Peyer's patch (tissue), 4 donors: ENCODE measurements around the gene ERF.

Experiments used
- POLR2A ChIP-seq, 2 donors: fragments of 450-650 bp; IDR thresholded peaks; one replicate each; pipeline ENCODE4 v1.5.1; 2017; ENCODE audit warnings: antibody characterized with exemption in 2 of 2, mild to moderate bottlenecking in 2 of 2, moderate library complexity in 2 of 2
- TF ChIP-seq, protein P1 (sequence below), 6 experiments: fragments of 450-650 bp in 4 of 6; fragments of 200-600 bp in 2 of 6; sonication (generic) in 1 of 6; IDR thresholded peaks; one replicate each; pipeline ENCODE4 v1.5.1; 2017 to 2019; ENCODE audit warnings: antibody characterized with exemption in 6 of 6, mild to moderate bottlenecking in 3 of 6, moderate library complexity in 1 of 6

- TF ChIP-seq, protein P1, sequence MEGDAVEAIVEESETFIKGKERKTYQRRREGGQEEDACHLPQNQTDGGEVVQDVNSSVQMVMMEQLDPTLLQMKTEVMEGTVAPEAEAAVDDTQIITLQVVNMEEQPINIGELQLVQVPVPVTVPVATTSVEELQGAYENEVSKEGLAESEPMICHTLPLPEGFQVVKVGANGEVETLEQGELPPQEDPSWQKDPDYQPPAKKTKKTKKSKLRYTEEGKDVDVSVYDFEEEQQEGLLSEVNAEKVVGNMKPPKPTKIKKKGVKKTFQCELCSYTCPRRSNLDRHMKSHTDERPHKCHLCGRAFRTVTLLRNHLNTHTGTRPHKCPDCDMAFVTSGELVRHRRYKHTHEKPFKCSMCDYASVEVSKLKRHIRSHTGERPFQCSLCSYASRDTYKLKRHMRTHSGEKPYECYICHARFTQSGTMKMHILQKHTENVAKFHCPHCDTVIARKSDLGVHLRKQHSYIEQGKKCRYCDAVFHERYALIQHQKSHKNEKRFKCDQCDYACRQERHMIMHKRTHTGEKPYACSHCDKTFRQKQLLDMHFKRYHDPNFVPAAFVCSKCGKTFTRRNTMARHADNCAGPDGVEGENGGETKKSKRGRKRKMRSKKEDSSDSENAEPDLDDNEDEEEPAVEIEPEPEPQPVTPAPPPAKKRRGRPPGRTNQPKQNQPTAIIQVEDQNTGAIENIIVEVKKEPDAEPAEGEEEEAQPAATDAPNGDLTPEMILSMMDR (IDR thresholded peaks at IDR 0.05): no peak
- TF ChIP-seq POLR2A (IDR thresholded peaks at IDR 0.05): peak in 1 of 2 donors; percentile 34
These were observed 659 bp downstream of the ERF start for GRCh38 chr19:42254089-42254849.
